Activated CD8-positive, alpha-beta memory T cell treated with anti-CD3 and anti-CD28 coated beads, Interleukin-2, amount 50 U/mL, for 1 hour (primary cell): Measurements from ENCODE around the gene PROM2.

Source experiments
- DNase-seq: peaks from one replicate; pipeline ENCODE4 v3.0.0-alpha.2; 2020; ENCODE audit errors: extremely low read depth

PROM2 gene

GRCh38 chr2:95307878-95308277 lies 33.6 kb downstream of the PROM2 start:
- DNase-seq: no peak

GRCh38 chr2:95308426-95308990 lies 34.3 kb downstream of the PROM2 start:
- no peak for DNase-seq

- DNase-seq: no peak
Measured at GRCh38 chr2:95309599-95309998, 35.4 kb downstream of the PROM2 start.

DNA sequence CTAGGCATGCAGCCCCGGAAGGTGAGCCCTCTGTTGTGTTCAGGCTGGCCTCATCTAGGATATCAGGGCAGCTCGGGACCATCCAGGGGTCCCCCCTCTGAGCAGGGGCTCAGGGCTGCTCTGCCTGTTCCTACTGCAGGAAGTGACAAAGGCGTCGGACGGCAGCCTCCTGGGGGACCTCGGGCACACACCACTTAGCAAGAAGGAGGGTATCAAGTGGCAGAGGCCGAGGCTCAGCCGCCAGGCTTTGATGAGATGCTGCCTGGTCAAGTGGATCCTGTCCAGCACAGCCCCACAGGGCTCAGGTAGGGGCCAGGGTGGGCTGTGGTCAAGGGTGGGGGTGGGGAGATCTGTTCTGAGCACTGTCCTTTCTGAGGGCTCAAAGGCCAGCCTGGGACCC lies 36.0 kb downstream of the PROM2 start:
- no peak for DNase-seq

DNA sequence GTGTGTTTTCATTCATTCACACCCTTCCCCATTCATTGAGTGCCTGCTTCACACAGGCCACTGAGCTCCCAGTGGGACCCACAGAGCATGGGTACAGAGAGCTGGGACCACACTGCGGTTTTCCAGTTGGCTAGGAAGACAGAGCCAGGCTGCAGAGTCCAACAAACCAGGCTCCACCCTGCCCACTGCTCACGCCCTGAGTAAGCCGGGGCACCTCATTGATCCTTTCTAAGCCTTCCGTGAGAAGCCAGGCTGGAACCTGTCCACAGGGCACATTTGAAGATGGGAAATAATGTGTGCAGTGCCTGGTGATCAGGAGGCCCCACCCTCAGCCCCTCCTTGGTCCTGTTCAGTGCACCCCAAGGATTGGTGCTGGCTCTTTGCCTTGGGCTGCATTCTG lies 36.4 kb downstream of the PROM2 start:
- no peak for DNase-seq

- DNase-seq: no peak
Measured at GRCh38 chr2:95311815-95312542, 37.7 kb downstream of the PROM2 start.

- no peak for DNase-seq
Measured at GRCh38 chr2:95312543-95313201, 38.4 kb downstream of the PROM2 start.

- DNase-seq: no peak
Measured at GRCh38 chr2:95313296-95314131, 39.3 kb downstream of the PROM2 start.

GRCh38 chr2:95314598-95314963 lies 40.3 kb downstream of the PROM2 start:
- no peak for DNase-seq

GRCh38 chr2:95314964-95315611 lies 40.8 kb downstream of the PROM2 start:
- no peak for DNase-seq

DNA sequence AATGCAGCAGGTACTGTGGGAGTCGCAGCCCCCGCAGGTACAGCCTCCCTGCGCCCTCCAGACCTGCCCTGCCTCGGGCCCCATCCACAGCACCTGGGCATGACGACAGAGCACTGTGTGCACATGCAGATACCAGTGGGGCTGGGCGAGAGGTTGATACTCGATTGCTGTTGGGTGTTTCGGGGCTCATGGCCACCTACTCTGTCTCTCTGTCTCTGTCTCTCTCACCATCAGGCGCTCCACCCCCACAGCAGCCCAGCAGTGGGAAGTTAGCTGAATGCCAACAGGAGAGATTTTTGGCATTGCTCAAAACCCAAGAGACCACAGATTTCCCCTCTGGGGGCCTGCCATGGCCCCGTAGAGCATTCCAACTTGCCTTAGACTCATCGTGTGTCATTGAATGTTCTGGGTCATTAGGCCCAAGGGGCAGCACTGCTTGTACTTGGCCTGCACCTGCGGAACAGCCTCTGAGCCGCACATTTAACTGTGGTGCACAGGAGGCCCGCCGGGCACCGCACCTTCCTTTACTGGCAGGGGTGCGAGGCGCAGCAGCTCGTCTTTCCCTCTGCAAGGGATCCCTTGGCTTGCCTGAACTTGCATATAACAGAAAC lies 41.7 kb downstream of the PROM2 start:
- no peak for DNase-seq

- DNase-seq: no peak
Measured at GRCh38 chr2:95316466-95317122, 42.3 kb downstream of the PROM2 start.

DNA sequence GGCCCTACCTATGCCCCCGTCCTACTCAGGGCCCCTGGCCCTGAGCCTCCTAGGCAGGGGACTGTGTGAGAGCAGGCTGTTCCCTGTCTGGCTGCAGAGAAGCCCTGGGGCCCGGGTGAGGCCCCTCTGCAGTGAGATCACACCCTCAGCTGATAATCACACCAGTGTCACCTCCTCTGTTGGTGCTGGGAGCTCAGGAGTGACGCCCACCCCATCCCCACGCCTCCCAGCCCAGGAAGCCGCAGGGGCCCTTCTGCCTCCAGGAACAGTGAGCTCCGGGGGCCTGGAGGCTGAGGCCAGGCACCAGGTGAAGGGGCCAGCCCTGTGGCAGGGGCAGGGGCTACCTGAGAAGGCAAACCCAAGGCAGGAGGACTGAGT lies 42.9 kb downstream of the PROM2 start:
- DNase-seq: no peak

DNA sequence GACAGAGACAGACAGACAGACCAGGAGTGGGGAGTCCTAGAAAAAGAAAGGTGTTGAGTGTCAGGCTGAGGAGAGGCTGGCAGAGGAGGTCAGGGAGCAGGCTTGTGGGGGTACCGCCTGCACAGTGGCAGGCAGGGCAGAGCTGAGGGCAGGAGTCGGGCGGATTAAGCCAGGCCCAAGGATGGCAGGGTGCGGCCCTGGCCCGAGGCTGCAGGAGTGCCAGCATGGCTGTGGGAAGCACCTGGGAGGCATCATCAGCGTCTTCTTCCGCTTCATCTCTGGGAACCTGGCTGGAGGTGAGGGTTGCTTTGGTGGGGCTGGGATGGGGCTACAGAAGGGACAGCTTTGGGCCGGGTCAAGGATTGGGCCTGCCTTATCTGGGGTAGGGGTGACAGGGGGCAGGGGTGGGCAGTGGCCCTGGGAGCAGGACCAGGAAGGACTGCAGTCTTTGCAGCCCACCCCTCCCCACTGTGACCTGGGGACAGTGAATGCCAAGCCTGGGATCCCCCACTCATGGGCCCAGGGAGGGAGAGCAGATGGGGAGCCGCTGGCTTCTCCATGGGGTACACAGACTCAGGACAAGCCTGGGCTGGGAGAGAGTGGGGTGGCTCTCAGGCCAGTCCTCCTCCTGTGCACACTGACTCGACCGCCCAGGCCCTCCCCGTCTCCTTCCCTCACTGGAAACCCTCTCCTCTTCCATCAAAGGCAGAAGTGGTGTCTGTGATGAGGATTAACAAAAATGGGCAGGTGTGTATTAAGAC lies 43.6 kb downstream of the PROM2 start:
- no peak for DNase-seq

DNA sequence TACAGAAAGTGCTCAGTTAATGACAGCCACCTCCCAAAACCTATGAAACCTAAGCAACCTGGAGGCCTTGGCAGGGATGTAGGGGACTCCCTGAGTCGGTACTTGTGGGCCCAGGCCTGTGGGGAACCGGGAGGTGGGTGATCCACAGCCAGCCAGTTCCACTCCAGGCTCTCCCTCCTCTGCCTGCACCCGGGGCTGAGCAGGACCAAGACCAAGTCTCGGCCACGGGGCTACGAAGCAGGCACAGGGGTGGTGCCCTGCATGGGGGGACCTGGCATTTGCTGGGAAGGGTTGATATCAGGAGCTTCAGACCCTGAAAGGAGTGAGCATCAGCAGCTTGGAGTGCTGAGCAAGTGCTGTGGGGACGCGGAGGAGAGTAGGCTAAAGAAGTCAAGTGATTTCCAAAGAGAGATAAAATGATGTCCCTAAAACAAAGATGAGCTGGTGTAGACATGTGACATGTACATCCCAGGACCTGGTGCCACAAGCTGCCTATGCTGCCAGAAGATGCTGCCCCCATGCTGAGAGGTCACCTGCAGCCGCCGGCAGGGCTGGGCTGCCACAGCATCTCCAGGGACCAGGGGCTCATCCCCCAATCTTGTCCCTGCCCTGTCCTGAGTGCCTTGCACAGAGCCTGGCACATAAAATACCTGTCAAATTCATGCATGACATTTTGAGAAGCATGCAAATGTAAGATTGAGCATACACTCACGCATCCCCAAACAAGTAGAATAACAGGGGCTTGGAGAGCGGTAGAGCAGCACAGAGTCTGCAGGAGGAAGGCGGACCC lies 44.4 kb downstream of the PROM2 start:
- no peak for DNase-seq

DNA sequence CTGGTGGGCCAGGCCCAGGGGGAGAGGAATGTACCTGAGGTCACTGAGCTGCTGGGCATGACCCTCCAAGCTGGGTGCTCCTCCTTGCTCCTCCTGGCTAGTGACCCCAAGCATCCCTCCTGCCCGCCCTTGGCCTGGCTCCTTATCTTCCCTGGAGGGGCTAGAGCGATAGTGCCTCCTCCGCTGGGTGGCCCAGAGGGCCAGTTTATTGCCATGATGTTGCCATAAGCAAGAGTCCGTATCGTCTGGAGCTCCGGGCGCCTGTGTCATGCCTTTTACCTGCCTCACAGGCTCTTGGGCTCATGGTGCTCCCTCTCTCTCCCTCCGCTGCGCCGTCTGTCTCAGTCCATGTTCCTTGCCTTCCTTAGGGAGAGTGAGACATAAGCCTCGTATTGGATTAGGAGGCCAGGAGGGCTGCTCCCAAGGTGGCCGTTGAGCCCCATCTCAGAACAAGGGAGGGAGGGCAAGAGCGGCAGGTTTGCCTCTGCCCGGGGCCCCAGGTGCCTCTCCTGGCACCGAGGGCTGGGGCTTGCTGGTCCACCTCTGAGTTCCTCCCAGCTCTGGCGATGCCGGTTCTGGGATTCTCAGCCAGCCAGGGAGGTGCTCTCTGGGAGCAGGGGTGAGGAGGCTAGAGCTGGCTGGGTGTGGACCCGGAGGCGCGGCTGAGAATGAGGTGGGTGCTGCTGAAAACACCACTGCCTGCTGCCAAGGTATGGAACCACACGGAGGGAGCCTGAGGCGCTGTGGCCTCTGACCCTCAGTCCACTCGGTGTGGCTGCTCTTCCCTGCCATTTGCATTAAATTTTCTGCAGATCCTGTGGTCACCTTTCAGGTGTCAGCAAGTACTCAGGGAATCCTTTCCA lies 45.5 kb downstream of the PROM2 start:
- DNase-seq: no peak

GRCh38 chr2:95320344-95320712 lies 46.1 kb downstream of the PROM2 start:
- DNase-seq: no peak

DNA sequence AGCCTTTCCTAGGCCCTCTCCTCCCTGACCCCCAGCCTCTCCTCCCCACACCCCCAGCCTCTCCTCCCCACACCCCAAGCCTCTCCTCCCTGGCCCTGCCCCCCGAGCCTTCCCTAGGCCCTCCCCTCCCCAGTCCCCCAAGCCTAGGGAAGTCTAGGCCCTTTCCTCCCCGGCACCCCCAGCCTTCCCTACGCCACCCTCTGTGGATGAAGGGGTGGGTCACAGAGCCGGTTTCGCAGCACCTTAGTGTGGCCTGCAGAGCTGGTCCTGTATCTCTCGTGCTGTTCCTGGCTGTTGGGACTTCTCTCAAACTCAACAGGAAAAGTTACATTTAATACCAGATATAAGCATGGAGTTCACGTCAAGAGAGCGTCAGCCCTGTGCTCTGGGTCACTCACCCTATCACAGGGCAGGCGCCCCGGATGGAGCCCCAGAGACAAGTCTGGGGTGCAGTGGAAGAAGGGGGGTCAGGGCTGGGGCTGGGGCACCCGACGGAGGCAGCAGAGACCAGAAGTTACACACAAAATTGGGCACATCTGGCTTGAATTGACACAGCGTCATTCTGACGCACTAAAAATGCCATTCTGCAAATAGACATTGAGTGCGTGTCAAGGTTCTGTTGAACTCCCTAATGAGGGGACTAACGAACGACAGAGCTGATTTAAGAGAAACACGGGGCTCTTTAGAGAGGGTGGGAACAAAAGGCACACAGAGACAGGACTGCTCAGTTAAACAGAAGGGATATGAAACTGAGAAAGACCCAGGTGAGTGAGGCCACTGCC lies 46.9 kb downstream of the PROM2 start:
- DNase-seq: no peak
